ENCODE results near the gene ADH1A. TPM values are rescaled to one million over a fixed set of nuclear protein-coding genes. Genes with fewer than 3 reads are reported as not detected.
"Not testable (repeated sequence)": the region's sequence is repeated elsewhere in the genome, so short reads cannot be mapped to it uniquely, and the experiment has no call there.

ADH1A gene
- polyA plus RNA-seq, 1 donor from 2014 or later: not detected

DNA sequence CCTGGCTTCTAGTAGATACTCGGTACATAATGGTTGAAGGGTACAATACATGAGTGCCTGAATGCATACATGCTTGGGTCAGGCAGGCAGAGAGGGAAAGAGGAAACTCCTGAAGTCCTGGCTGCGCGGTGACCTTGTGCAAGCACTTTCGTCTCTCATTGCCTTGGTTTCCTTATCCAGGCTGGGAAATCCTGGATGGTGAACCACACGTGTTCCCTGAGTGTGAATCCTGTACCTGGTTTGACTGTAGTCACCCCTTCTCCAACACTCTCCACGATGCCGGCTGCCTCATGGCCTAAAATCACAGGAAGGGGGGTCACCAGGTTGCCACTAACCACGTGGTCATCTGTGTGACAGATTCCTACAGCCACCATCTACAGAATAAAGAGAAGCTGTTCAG, 27.0 kb upstream of the ADH1A start:
- not testable (repeated sequence) for H3K9me2 ChIP-seq (ENCODE audit: insufficient read depth, low read length); H3K79me2 ChIP-seq (replicated peaks; ENCODE audit: insufficient read depth, low read length); H3K9me3 ChIP-seq (ENCODE audit: low read length); H4K20me1 ChIP-seq (ENCODE audit: insufficient read depth); H2AFZ ChIP-seq (ENCODE audit: low read depth, low read length); H3K9ac ChIP-seq (ENCODE audit: low read length); H3F3A ChIP-seq (ENCODE audit: insufficient read depth, low read length, poor library complexity, severe bottlenecking); H3K4me2 ChIP-seq (ENCODE audit: low read length); H3K4me3 ChIP-seq (ENCODE audit: low read length); H3K36me3 ChIP-seq (ENCODE audit: insufficient read depth, low read length); H3K27ac ChIP-seq (ENCODE audit: low read length); H3K27me3 ChIP-seq (ENCODE audit: insufficient read depth, low read depth, low read length)

DNA sequence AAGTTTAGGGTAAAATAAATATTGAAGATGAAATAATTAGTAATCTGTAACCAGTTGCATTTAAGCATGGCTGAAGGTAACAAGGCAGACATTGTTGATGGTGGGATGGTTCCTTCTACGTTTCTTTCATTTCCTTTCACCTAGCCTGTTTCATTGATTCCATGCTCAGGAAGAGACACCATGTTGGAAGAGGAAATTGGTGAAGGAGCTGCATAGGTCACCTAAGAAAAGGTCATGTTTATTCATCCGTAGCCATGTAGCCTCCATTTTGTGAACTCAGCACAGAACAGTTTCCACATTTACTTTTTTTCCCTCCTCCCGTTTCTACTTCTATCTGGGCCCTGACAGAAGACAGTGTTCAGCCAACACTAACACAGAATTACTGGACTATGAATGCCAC, 26.6 kb upstream of the ADH1A start:
- Histone ChIP-seq H3K4me3 (ENCODE audit: low read length) (no peak overlapping the region), H3K79me2 (replicated peaks; ENCODE audit: insufficient read depth, low read length) (no peaks in the 10 kb centered on the region), H2AFZ (ENCODE audit: low read depth, low read length) (no peak overlapping the region), H3K9me3 (ENCODE audit: low read length) (no peaks in the 10 kb centered on the region), H3K9ac (ENCODE audit: low read length) (no peak overlapping the region), H3K27me3 (ENCODE audit: insufficient read depth, low read depth, low read length) (no peaks in the 10 kb centered on the region), H3K36me3 (ENCODE audit: insufficient read depth, low read length) (no peaks in the 10 kb centered on the region), H4K20me1 (ENCODE audit: insufficient read depth) (no peaks in the 10 kb centered on the region), H3K4me2 (ENCODE audit: low read length) (no peak overlapping the region), H3K9me2 (ENCODE audit: insufficient read depth, low read length) (no peaks in the 10 kb centered on the region), H3F3A (ENCODE audit: insufficient read depth, low read length, poor library complexity, severe bottlenecking) (no peaks in the 10 kb centered on the region), H3K27ac (ENCODE audit: low read length) (no peak overlapping the region)
- no peak for TF ChIP-seq EP300 (conservative IDR thresholded peaks at IDR 0.05; ENCODE audit: poor library complexity, severe bottlenecking)
- no peak for TF ChIP-seq EZH2 (IDR thresholded peaks at IDR 0.05; ENCODE audit: borderline replicate concordance, insufficient read depth, low read length, poor library complexity, severe bottlenecking)
- no peak for TF ChIP-seq SMC3 (conservative IDR thresholded peaks at IDR 0.05; ENCODE audit: poor library complexity)
- TF ChIP-seq, protein P1, sequence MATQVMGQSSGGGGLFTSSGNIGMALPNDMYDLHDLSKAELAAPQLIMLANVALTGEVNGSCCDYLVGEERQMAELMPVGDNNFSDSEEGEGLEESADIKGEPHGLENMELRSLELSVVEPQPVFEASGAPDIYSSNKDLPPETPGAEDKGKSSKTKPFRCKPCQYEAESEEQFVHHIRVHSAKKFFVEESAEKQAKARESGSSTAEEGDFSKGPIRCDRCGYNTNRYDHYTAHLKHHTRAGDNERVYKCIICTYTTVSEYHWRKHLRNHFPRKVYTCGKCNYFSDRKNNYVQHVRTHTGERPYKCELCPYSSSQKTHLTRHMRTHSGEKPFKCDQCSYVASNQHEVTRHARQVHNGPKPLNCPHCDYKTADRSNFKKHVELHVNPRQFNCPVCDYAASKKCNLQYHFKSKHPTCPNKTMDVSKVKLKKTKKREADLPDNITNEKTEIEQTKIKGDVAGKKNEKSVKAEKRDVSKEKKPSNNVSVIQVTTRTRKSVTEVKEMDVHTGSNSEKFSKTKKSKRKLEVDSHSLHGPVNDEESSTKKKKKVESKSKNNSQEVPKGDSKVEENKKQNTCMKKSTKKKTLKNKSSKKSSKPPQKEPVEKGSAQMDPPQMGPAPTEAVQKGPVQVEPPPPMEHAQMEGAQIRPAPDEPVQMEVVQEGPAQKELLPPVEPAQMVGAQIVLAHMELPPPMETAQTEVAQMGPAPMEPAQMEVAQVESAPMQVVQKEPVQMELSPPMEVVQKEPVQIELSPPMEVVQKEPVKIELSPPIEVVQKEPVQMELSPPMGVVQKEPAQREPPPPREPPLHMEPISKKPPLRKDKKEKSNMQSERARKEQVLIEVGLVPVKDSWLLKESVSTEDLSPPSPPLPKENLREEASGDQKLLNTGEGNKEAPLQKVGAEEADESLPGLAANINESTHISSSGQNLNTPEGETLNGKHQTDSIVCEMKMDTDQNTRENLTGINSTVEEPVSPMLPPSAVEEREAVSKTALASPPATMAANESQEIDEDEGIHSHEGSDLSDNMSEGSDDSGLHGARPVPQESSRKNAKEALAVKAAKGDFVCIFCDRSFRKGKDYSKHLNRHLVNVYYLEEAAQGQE (IDR thresholded peaks at IDR 0.05; ENCODE audit: borderline replicate concordance): no peak
- TF ChIP-seq, protein P2, sequence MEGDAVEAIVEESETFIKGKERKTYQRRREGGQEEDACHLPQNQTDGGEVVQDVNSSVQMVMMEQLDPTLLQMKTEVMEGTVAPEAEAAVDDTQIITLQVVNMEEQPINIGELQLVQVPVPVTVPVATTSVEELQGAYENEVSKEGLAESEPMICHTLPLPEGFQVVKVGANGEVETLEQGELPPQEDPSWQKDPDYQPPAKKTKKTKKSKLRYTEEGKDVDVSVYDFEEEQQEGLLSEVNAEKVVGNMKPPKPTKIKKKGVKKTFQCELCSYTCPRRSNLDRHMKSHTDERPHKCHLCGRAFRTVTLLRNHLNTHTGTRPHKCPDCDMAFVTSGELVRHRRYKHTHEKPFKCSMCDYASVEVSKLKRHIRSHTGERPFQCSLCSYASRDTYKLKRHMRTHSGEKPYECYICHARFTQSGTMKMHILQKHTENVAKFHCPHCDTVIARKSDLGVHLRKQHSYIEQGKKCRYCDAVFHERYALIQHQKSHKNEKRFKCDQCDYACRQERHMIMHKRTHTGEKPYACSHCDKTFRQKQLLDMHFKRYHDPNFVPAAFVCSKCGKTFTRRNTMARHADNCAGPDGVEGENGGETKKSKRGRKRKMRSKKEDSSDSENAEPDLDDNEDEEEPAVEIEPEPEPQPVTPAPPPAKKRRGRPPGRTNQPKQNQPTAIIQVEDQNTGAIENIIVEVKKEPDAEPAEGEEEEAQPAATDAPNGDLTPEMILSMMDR (IDR thresholded peaks at IDR 0.05; ENCODE audit: poor library complexity, severe bottlenecking): no peak
- TF ChIP-seq TAF1 (IDR thresholded peaks at IDR 0.05; ENCODE audit: low read depth): no peak
- no peak for TF ChIP-seq RAD21 (conservative IDR thresholded peaks at IDR 0.05)
- no peak for TF ChIP-seq POLR2AphosphoS5 (IDR thresholded peaks at IDR 0.05)
- no peak for TF ChIP-seq MXI1 (conservative IDR thresholded peaks at IDR 0.05; ENCODE audit: poor library complexity, severe bottlenecking)

DNA sequence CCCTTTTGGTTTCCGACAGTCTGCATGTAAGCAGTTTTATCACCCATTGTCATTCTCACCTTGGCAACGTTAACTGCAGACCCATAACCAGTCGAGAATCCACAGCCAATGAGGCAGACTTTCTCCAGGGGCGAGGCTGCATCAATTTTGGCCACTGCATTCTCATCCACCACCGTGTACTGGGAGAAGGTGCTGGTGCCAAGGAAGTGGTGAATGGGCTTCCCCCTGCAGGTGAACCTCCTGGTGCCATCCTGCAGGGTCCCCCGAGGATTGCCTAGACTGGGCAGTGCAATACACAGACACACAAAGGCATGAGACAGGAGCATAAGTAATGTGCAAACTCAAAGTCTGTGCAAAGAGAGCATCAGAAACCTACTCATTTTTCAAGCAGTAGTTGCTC, 25.1 kb upstream of the ADH1A start:
- Histone ChIP-seq H3K9ac (ENCODE audit: low read length) (no peak overlapping the region), H3F3A (ENCODE audit: insufficient read depth, low read length, poor library complexity, severe bottlenecking) (no peaks in the 10 kb centered on the region), H3K4me2 (ENCODE audit: low read length) (no peak overlapping the region), H3K9me3 (ENCODE audit: low read length) (no peaks in the 10 kb centered on the region), H3K9me2 (ENCODE audit: insufficient read depth, low read length) (no peaks in the 10 kb centered on the region), H3K27me3 (ENCODE audit: insufficient read depth, low read depth, low read length) (no peaks in the 10 kb centered on the region), H3K4me3 (ENCODE audit: low read length) (no peak overlapping the region), H4K20me1 (ENCODE audit: insufficient read depth) (no peaks in the 10 kb centered on the region), H3K36me3 (ENCODE audit: insufficient read depth, low read length) (no peaks in the 10 kb centered on the region), H3K27ac (ENCODE audit: low read length) (no peak overlapping the region), H3K79me2 (replicated peaks; ENCODE audit: insufficient read depth, low read length) (no peaks in the 10 kb centered on the region), H2AFZ (ENCODE audit: low read depth, low read length) (no peak overlapping the region)
- TF ChIP-seq TAF1 (IDR thresholded peaks at IDR 0.05; ENCODE audit: low read depth) (no peak), MXI1 (conservative IDR thresholded peaks at IDR 0.05; ENCODE audit: poor library complexity, severe bottlenecking) (no peak), RAD21 (conservative IDR thresholded peaks at IDR 0.05) (no peak), EZH2 (IDR thresholded peaks at IDR 0.05; ENCODE audit: borderline replicate concordance, insufficient read depth, low read length, poor library complexity, severe bottlenecking) (no peak), SMC3 (conservative IDR thresholded peaks at IDR 0.05; ENCODE audit: poor library complexity) (no peak), POLR2AphosphoS5 (IDR thresholded peaks at IDR 0.05) (no peak), EP300 (conservative IDR thresholded peaks at IDR 0.05; ENCODE audit: poor library complexity, severe bottlenecking) (no peak)
- TF ChIP-seq, protein P2 (IDR thresholded peaks at IDR 0.05; ENCODE audit: poor library complexity, severe bottlenecking): no peak
- TF ChIP-seq, protein P1 (IDR thresholded peaks at IDR 0.05; ENCODE audit: borderline replicate concordance): no peak

All from neural cell (in vitro differentiated cells).